Peyer's patch (tissue), 4 donors: ENCODE measurements around the gene ZFP82. TPM values are rescaled to one million over a fixed set of nuclear protein-coding genes. Genes with fewer than 3 reads are reported as not detected.

Source experiments
- DNase-seq, 3 donors: peaks; one replicate each; pipeline ENCODE4 v3.0.0-alpha.2; 2017 to 2019
- H3K27ac ChIP-seq, 4 donors: fragments of 200-600 bp; sonication (generic); one replicate each; pipeline ENCODE4 v1.5.1; 2016 to 2019
- H3K27me3 ChIP-seq, 2 donors: fragments of 200-600 bp; sonication (generic); one replicate each; pipeline ENCODE4 v1.5.1; 2019
- H3K36me3 ChIP-seq, 3 donors: fragments of 200-600 bp; sonication (generic); one replicate each; pipeline ENCODE4 v1.5.1; 2016 to 2019
- H3K4me1 ChIP-seq, 4 donors: fragments of 200-600 bp; sonication (generic); one replicate each; pipeline ENCODE4 v1.5.1; 2016 to 2019
- H3K4me3 ChIP-seq, 4 donors: fragments of 200-600 bp; sonication (generic); 1 replicate in 3 of 4; 2 replicates in 1 of 4; pipeline ENCODE4 v1.5.1; 2016 to 2019; ENCODE audit warnings: mild to moderate bottlenecking in 1 of 4
- H3K9me3 ChIP-seq, 4 donors: fragments of 200-600 bp; sonication (generic); one replicate each; pipeline ENCODE4 v1.5.1; 2016 to 2019; ENCODE audit warnings: mild to moderate bottlenecking in 1 of 4
- POLR2A ChIP-seq, 2 donors: fragments of 450-650 bp; IDR thresholded peaks; one replicate each; pipeline ENCODE4 v1.5.1; 2017; ENCODE audit warnings: antibody characterized with exemption in 2 of 2, mild to moderate bottlenecking in 2 of 2, moderate library complexity in 2 of 2
- total RNA-seq, 4 donors: library from RNA; depleted of rRNA; stranded (reverse); fragments of >200 nt; gene quantifications; one replicate each; pipeline ENCODE4 v1.1.0, GENCODE V29; 2016
- TF ChIP-seq, protein P1 (sequence below), 6 experiments: fragments of 450-650 bp in 4 of 6; fragments of 200-600 bp in 2 of 6; sonication (generic) in 1 of 6; IDR thresholded peaks; one replicate each; pipeline ENCODE4 v1.5.1; 2017 to 2019; ENCODE audit warnings: antibody characterized with exemption in 6 of 6, mild to moderate bottlenecking in 3 of 6, moderate library complexity in 1 of 6

The ZFP82 gene
- 1 to 10 TPM; 1.0 to 9.1 (median 2.8) TPM for total RNA-seq

- peak within 1 kb of the TSS; percentile 82 to 89 (median 84) for H3K27ac ChIP-seq
- H3K4me1 ChIP-seq = peaks cover 0 to 15% (median 3%) of the 10 kb centered on the region in 4 donors
- peaks cover 0 to 8% (median 3%) of the 10 kb centered on the region in 4 donors for H3K9me3 ChIP-seq
- TF ChIP-seq POLR2A (IDR thresholded peaks at IDR 0.05) = peak in 1 of 2 donors; percentile 18
- TF ChIP-seq, protein P1, sequence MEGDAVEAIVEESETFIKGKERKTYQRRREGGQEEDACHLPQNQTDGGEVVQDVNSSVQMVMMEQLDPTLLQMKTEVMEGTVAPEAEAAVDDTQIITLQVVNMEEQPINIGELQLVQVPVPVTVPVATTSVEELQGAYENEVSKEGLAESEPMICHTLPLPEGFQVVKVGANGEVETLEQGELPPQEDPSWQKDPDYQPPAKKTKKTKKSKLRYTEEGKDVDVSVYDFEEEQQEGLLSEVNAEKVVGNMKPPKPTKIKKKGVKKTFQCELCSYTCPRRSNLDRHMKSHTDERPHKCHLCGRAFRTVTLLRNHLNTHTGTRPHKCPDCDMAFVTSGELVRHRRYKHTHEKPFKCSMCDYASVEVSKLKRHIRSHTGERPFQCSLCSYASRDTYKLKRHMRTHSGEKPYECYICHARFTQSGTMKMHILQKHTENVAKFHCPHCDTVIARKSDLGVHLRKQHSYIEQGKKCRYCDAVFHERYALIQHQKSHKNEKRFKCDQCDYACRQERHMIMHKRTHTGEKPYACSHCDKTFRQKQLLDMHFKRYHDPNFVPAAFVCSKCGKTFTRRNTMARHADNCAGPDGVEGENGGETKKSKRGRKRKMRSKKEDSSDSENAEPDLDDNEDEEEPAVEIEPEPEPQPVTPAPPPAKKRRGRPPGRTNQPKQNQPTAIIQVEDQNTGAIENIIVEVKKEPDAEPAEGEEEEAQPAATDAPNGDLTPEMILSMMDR (IDR thresholded peaks at IDR 0.05) = no peak
- H3K4me3 ChIP-seq = peak within 1 kb of the TSS; percentile 64 to 87 (median 74)
- no peaks in the 10 kb centered on the region for H3K27me3 ChIP-seq
- no peaks in the 10 kb centered on the region for H3K36me3 ChIP-seq
- DNase-seq = peak; percentile 71 to 86 (median 71)
Observed at GRCh38 chr19:36418287-36419001, at the start of gene ZFP82. Gene ZFP82 (minus strand): TSS chr19:36418644. CDS start chr19:36409789, 8,855 bp downstream.

DNA sequence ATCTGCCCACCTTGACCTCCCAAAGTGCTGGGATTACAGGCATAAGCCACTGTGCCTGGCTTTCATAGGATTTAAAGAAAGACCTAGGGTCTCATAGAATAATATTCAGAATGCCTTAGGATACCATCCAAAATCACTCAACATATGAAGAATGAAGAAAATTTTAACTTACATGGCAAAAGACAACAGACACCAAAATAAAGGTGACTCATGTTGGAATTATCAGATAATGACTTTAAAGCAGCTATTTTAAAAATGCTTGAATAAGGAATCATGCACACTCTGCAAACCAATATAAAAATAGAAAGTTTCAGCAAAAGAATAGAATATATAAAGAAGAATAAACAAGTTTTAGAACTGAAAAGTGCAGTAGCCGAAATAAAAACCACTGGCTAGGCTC lies 41.6 kb upstream of the ZFP82 start:
- peaks cover 0 to 23% (median 0%) of the 10 kb centered on the region in 3 donors for H3K36me3 ChIP-seq
- H3K27me3 ChIP-seq = no peaks in the 10 kb centered on the region
- no peak overlapping the region for H3K4me3 ChIP-seq
- no peak for DNase-seq
- H3K9me3 ChIP-seq = peaks cover 0 to 43% (median 2%) of the 10 kb centered on the region in 4 donors
- no peak for TF ChIP-seq POLR2A (IDR thresholded peaks at IDR 0.05)
- TF ChIP-seq, protein P1 (IDR thresholded peaks at IDR 0.05) = no peak
- H3K4me1 ChIP-seq = no peaks in the 10 kb centered on the region
- H3K27ac ChIP-seq = no peak overlapping the region

DNA sequence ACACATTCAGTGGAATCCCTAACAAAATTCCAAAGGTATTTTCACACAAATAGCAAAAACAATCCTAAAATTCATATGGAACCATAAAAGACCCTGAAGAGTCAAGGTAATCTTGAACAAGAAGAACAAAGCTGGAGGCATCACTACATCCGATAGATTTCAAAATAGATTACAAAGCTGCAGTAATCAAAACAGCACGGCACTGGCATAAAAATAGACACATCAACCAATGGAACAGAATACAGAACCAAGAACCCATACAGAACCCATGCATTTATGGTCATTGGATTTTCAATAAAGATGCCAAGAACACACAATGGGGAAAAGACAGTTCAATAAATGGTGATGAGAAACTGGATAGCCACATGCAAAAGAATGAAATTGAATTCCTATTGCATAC lies 38.4 kb upstream of the ZFP82 start:
- no peak for DNase-seq
- Histone ChIP-seq H3K27me3 (no peaks in the 10 kb centered on the region), H3K4me1 (no peaks in the 10 kb centered on the region), H3K9me3 (peaks cover 0 to 54% (median 4%) of the 10 kb centered on the region in 4 donors), H3K27ac (no peak overlapping the region), H3K36me3 (peaks cover 0 to 43% (median 0%) of the 10 kb centered on the region in 3 donors), H3K4me3 (no peak overlapping the region)
- TF ChIP-seq POLR2A (IDR thresholded peaks at IDR 0.05) = no peak
- TF ChIP-seq, protein P1 (IDR thresholded peaks at IDR 0.05) = no peak

DNA sequence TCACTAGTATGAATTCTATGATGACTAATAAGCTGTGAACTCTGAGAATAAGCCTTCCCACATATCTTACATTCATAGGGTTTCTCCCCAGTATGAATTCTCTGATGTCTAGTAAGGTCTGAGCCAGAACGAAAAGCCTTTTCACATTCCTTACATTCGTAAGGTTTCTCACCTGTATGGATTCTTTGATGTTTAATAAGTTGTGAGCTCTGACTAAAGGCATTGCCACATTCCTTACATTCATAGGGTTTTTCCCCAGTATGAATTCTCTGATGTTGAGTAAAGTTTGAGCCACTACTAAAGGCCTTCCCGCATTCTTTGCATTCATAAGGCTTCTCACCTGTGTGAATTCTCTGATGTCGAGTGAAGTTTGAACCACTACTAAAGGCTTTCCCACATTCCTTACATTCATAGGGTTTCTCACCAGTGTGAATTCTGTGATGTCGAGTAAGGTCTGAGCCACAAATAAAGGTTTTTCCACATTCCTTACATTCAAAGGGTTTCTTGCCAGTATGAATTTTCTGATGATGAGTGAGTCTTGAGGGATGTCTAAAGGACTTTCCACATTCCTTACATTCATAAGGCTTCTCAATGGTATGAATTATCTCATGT lies 30.7 kb upstream of the ZFP82 start:
- Histone ChIP-seq H3K36me3 (peaks cover 0 to 55% (median 3%) of the 10 kb centered on the region in 3 donors), H3K4me1 (no peaks in the 10 kb centered on the region), H3K27me3 (no peaks in the 10 kb centered on the region), H3K9me3 (peaks cover 0 to 84% (median 29%) of the 10 kb centered on the region in 4 donors), H3K27ac (no peak overlapping the region), H3K4me3 (no peak overlapping the region)
- TF ChIP-seq, protein P1 (IDR thresholded peaks at IDR 0.05) = no peak
- TF ChIP-seq POLR2A (IDR thresholded peaks at IDR 0.05) = no peak
- no peak for DNase-seq

DNA sequence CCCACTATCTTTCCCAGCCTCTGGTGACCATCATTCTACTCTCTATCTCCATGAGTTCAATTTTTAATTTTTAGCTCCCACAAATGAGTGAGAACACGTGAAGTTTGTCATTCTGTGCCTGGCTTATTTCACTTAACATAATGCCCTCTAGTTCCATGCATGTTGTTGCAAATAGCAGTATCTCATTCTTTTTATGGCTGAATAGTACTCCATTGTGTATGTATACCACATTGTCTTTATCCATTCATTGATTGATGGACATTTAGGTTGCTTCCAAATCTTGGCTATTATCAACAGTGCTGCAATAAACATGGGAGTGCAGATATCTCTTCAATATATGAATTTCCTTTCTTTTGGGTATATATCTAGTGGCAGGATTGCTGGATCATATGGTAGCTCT lies 22.9 kb upstream of the ZFP82 start:
- no peaks in the 10 kb centered on the region for H3K36me3 ChIP-seq
- H3K9me3 ChIP-seq = peaks cover 0 to 65% (median 10%) of the 10 kb centered on the region in 4 donors
- no peaks in the 10 kb centered on the region for H3K4me1 ChIP-seq
- H3K27ac ChIP-seq = no peak overlapping the region
- no peak for TF ChIP-seq POLR2A (IDR thresholded peaks at IDR 0.05)
- TF ChIP-seq, protein P1 (IDR thresholded peaks at IDR 0.05) = no peak
- H3K27me3 ChIP-seq = no peaks in the 10 kb centered on the region
- H3K4me3 ChIP-seq = no peak overlapping the region
- DNase-seq = no peak
